ENCODE data around the gene IKBKG.
"Not testable (repeated sequence)": the region's sequence is repeated elsewhere in the genome, so short reads cannot be mapped to it uniquely, and the experiment has no call there.

Gene IKBKG

GRCh38 chrX:154529206-154529612 is 18.2 kb upstream of the IKBKG start:
- TF ChIP-seq CTCF (IDR thresholded peaks at IDR 0.05): no peak
- no peak overlapping the region for H3K4me3 ChIP-seq
- no peak for DNase-seq (ENCODE audit: low spot score)
- peak overlapping the region in 1 of 2 donors; percentile 56 for H3K27ac ChIP-seq

- TF ChIP-seq CTCF (IDR thresholded peaks at IDR 0.05): no peak
- H3K27ac ChIP-seq: peak overlapping the region in 1 of 2 donors; percentile 86
- no peak overlapping the region for H3K4me3 ChIP-seq
- no peak for DNase-seq (ENCODE audit: low spot score)
Measured at GRCh38 chrX:154530286-154530685, 17.1 kb upstream of the IKBKG start.

- DNase-seq (ENCODE audit: low spot score): peak; percentile 86
Measured at GRCh38 chrX:154531626-154532025, 15.8 kb upstream of the IKBKG start.

GRCh38 chrX:154532690-154533089 is 14.7 kb upstream of the IKBKG start:
- DNase-seq (ENCODE audit: low spot score): no peak

More at GRCh38 chrX:154531626-154532025, 15.8 kb upstream of the IKBKG start:
- no peak for TF ChIP-seq CTCF (IDR thresholded peaks at IDR 0.05)
- peak overlapping the region; percentile 36 to 86 for H3K27ac ChIP-seq
- H3K4me3 ChIP-seq: no peak overlapping the region

GRCh38 chrX:154534526-154535322 is 12.7 kb upstream of the IKBKG start:
- H3K4me3 ChIP-seq: no peak overlapping the region
- peak overlapping the region in 1 of 2 donors; percentile 67 for H3K27ac ChIP-seq
- DNase-seq (ENCODE audit: low spot score): peak; percentile 89
- peak; percentile 99 for TF ChIP-seq CTCF (IDR thresholded peaks at IDR 0.05)

More at GRCh38 chrX:154532690-154533089, 14.7 kb upstream of the IKBKG start:
- no peak overlapping the region for H3K27ac ChIP-seq
- no peak overlapping the region for H3K4me3 ChIP-seq
- TF ChIP-seq CTCF (IDR thresholded peaks at IDR 0.05): no peak

- TF ChIP-seq CTCF (IDR thresholded peaks at IDR 0.05): no peak
- no peak overlapping the region for H3K4me3 ChIP-seq
- H3K27ac ChIP-seq: no peak overlapping the region
- DNase-seq (ENCODE audit: low spot score): no peak
Measured at GRCh38 chrX:154535892-154536291, 11.5 kb upstream of the IKBKG start.

GRCh38 chrX:154539077-154539476 is 8.3 kb upstream of the IKBKG start:
- no peak for DNase-seq (ENCODE audit: low spot score)
- Histone ChIP-seq H3K27ac (no peak overlapping the region), H3K4me3 (no peak overlapping the region)
- TF ChIP-seq CTCF (IDR thresholded peaks at IDR 0.05): no peak

- not testable (repeated sequence) for H3K4me3 ChIP-seq; DNase-seq (ENCODE audit: low spot score)
- H3K27ac ChIP-seq: peak overlapping the region; percentile 86 to 91
Measured at GRCh38 chrX:154540365-154540764, 7.1 kb upstream of the IKBKG start.
